ENCODE data around the gene MAPK10. TPM values are rescaled to one million over a fixed set of nuclear protein-coding genes. Genes with fewer than 3 reads are reported as not detected.

MAPK10 gene
- total RNA-seq, 4 donors from 2014 or later: 4.1 to 50.0 (median 9.4) TPM

GRCh38 chr4:86242677-86243076 is 117.2 kb downstream of the MAPK10 start:
- in situ Hi-C loops (cut with MboI; ENCODE audit: low pct_ligation_motif_present in 1 of 4, low pct_unique_long_range_greater_than_20kb in 1 of 4, low sequenced_read_pairs in 3 of 4): no loop called here
- 89% methylated on average over 14 of the region's 14 CpGs; no CpG with 5 or more reads in 1 of the 2 donors for WGBS, 2 donors (ENCODE audit: low coverage in 1 of 2)

DNA sequence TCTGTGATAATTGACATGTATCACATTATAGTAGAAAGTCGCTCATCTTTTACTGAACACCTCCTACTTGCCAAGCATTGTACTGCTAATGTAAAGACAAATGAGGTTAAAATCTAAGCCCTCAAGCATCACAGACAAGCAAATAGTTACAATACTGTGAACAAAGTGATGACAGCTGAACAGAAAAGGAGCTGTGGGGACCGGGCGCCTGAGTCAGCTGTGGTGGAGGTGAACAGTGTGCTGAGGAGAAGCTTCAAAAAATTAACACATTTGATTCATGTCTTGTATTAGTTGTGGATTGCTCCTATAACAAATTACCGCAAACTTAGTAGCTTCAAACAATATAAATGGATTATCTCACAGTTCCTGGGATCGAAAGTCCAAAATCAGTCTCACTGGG is 124.3 kb downstream of the MAPK10 start:
- Histone ChIP-seq H3K9me3 (no peaks in the 10 kb centered on the region), H3K4me3 (no peak overlapping the region), H3K36me3 (no peaks in the 10 kb centered on the region), H3K27ac (no peak overlapping the region), H3K27me3 (no peaks in the 10 kb centered on the region), H3K4me1 (no peaks in the 10 kb centered on the region)
- in situ Hi-C loops (cut with MboI; ENCODE audit: low pct_ligation_motif_present in 1 of 4, low pct_unique_long_range_greater_than_20kb in 1 of 4, low sequenced_read_pairs in 3 of 4): no loop called here
- TF ChIP-seq POLR2AphosphoS5 (IDR thresholded peaks at IDR 0.05) (no peak), POLR2A (IDR thresholded peaks at IDR 0.05) (no peak), CTCF (IDR thresholded peaks at IDR 0.05) (no peak), EP300 (IDR thresholded peaks at IDR 0.05; ENCODE audit: low read depth) (no peak)
- intact Hi-C loops (cut with DNase I; ENCODE audit: low total_unique reads): no loop called here
- 85 to 91% methylated on average over 5 of the region's 5 CpGs for WGBS, 2 donors (ENCODE audit: low coverage in 1 of 2)
- no peak for DNase-seq

More at GRCh38 chr4:86242677-86243076, 117.2 kb downstream of the MAPK10 start:
- no peak overlapping the region for H3K27ac ChIP-seq
- H3K4me3 ChIP-seq: no peak overlapping the region
- no peaks in the 10 kb centered on the region for H3K36me3 ChIP-seq
- no peak for TF ChIP-seq CTCF (IDR thresholded peaks at IDR 0.05)
- no peak for TF ChIP-seq POLR2AphosphoS5 (IDR thresholded peaks at IDR 0.05)
- intact Hi-C loops (cut with DNase I; ENCODE audit: low total_unique reads): no loop called here
- H3K9me3 ChIP-seq: no peaks in the 10 kb centered on the region
- DNase-seq: no peak
- no peaks in the 10 kb centered on the region for H3K4me1 ChIP-seq
- H3K27me3 ChIP-seq: no peaks in the 10 kb centered on the region

GRCh38 chr4:86233681-86234080 is 126.2 kb downstream of the MAPK10 start:
- Histone ChIP-seq H3K27ac (no peak overlapping the region), H3K36me3 (no peaks in the 10 kb centered on the region), H3K9me3 (no peaks in the 10 kb centered on the region), H3K27me3 (no peaks in the 10 kb centered on the region), H3K4me3 (no peak overlapping the region), H3K4me1 (no peaks in the 10 kb centered on the region)
- intact Hi-C loops (cut with DNase I; ENCODE audit: low total_unique reads) (no loop called here), in situ Hi-C loops (cut with MboI; ENCODE audit: low pct_ligation_motif_present in 1 of 4, low pct_unique_long_range_greater_than_20kb in 1 of 4, low sequenced_read_pairs in 3 of 4) (no loop called here)
- DNase-seq: no peak
- TF ChIP-seq POLR2AphosphoS5 (IDR thresholded peaks at IDR 0.05) (no peak), CTCF (IDR thresholded peaks at IDR 0.05) (no peak), EP300 (IDR thresholded peaks at IDR 0.05; ENCODE audit: low read depth) (no peak), POLR2A (IDR thresholded peaks at IDR 0.05) (no peak)
- WGBS, 2 donors (ENCODE audit: low coverage in 1 of 2): 73% methylated on average over 1 of the region's 1 CpG; no CpG with 5 or more reads in 1 of the 2 donors

DNA sequence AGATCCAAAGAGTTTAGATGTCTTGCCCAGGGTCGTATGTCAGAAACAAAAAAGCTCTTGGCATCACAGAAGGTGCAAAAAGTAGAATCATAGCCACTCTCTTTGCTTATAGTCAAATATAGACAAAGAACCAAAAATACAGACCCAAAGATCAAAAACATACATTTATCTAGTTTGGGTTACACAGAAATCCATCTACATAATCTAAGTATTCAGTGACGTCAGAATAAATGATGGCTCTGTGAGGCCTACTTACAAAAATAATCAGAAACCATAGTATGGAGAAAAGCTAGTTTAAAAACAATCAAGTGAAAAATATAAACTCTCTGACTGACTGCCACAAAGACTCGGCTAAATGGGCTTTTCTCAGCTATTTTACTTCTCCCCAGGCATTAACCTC is 126.8 kb downstream of the MAPK10 start:
- WGBS, 2 donors (ENCODE audit: low coverage in 1 of 2): 81 to 92% methylated on average over 2 to 3 of the region's 3 CpGs
- Histone ChIP-seq H3K9me3 (no peaks in the 10 kb centered on the region), H3K27me3 (no peaks in the 10 kb centered on the region), H3K4me1 (no peaks in the 10 kb centered on the region), H3K36me3 (no peaks in the 10 kb centered on the region), H3K27ac (no peak overlapping the region), H3K4me3 (no peak overlapping the region)
- TF ChIP-seq CTCF (IDR thresholded peaks at IDR 0.05): no peak
- TF ChIP-seq EP300 (IDR thresholded peaks at IDR 0.05; ENCODE audit: low read depth): no peak
- TF ChIP-seq POLR2A (IDR thresholded peaks at IDR 0.05): no peak
- no peak for TF ChIP-seq POLR2AphosphoS5 (IDR thresholded peaks at IDR 0.05)
- no peak for DNase-seq
- in situ Hi-C loops (cut with MboI; ENCODE audit: low pct_ligation_motif_present in 1 of 4, low pct_unique_long_range_greater_than_20kb in 1 of 4, low sequenced_read_pairs in 3 of 4) (no loop called here), intact Hi-C loops (cut with DNase I; ENCODE audit: low total_unique reads) (no loop called here)
